ENCODE data around the gene RAB8B.

RAB8B gene

DNA sequence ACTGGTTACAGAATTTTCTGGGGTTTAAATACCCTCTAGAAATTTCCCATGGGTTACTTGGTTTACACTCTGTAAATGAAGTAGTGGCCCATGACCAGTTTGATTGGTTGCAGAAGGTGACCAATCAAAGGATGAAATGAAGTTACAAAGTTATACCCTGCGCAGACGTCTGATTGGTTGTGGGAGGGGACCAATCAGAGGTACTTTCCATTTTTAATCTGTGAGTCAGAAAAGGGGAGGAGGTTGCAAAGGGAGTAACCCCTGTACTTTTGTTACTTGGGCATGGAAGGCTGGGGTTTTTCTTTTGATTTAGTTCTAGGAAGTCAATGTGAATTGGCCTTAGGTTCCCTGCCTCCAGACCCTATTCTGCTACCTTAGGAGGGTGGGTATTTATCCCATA lies 69.3 kb downstream of the RAB8B start:
- Histone ChIP-seq H3K4me2 (ENCODE audit: insufficient read depth, low read length, poor library complexity, severe bottlenecking) (no peak overlapping the region), H2BK12ac (ENCODE audit: low read length) (no peak overlapping the region), H2AFZ (ENCODE audit: low read length) (no peak overlapping the region), H2BK15ac (ENCODE audit: low read length) (no peak overlapping the region), H2BK5ac (ENCODE audit: low read length) (no peak overlapping the region), H3K79me1 (ENCODE audit: low read depth, low read length) (no peaks in the 10 kb centered on the region), H3K27ac (replicated peaks; ENCODE audit: low read length) (no peak overlapping the region), H3K14ac (ENCODE audit: low read length) (no peak overlapping the region), H4K8ac (ENCODE audit: low read depth, low read length) (no peak overlapping the region), H3K27me3 (ENCODE audit: control insufficient read depth in 3 of 3, insufficient read depth in 3 of 3, low read depth in 1 of 3, low read length in 3 of 3) (no peaks in the 10 kb centered on the region), H2BK120ac (ENCODE audit: low read depth, low read length) (no peak overlapping the region), H3K23ac (ENCODE audit: low read depth, low read length, poor library complexity) (no peak overlapping the region), H3K36me3 (replicated peaks in 1 of 2; ENCODE audit: control insufficient read depth in 2 of 2, insufficient read depth in 2 of 2, low read length in 2 of 2) (peaks cover 8 to 63% of the 10 kb centered on the region in 2 donors), H3K18ac (ENCODE audit: low read length) (no peak overlapping the region), H3K9me3 (replicated peaks in 1 of 2; ENCODE audit: control insufficient read depth in 2 of 2, insufficient read depth in 1 of 2, low read depth in 1 of 2, low read length in 2 of 2) (peaks cover 4 to 18% of the 10 kb centered on the region in 2 donors), H3K4me1 (ENCODE audit: control insufficient read depth in 2 of 2, insufficient read depth in 1 of 2, low read depth in 1 of 2, low read length in 2 of 2) (peaks cover 7 to 21% of the 10 kb centered on the region in 2 donors), H4K91ac (ENCODE audit: low read depth, low read length, poor library complexity) (no peak overlapping the region), H2AK5ac (ENCODE audit: low read depth, low read length) (no peak overlapping the region), H3K9ac (ENCODE audit: low read depth, low read length, poor library complexity) (no peak overlapping the region), H3K4me3 (ENCODE audit: low read length in 2 of 2) (no peak overlapping the region), H3K4ac (ENCODE audit: low read length) (no peak overlapping the region)
- DNase-seq (ENCODE audit: low spot score): no peak
- no CpG with 5 or more reads among the region's 2 CpGs for WGBS, 2 donors (ENCODE audit: extremely low coverage in 2 of 2, insufficient read length in 2 of 2, insufficient replicate concordance in 1 of 2)

- Histone ChIP-seq H3K9me3 (replicated peaks in 1 of 2; ENCODE audit: control insufficient read depth in 2 of 2, insufficient read depth in 1 of 2, low read depth in 1 of 2, low read length in 2 of 2) (peaks cover 4 to 18% of the 10 kb centered on the region in 2 donors), H2BK120ac (ENCODE audit: low read depth, low read length) (no peak overlapping the region), H3K4ac (ENCODE audit: low read length) (no peak overlapping the region), H3K14ac (ENCODE audit: low read length) (no peak overlapping the region), H3K18ac (ENCODE audit: low read length) (no peak overlapping the region), H3K36me3 (replicated peaks in 1 of 2; ENCODE audit: control insufficient read depth in 2 of 2, insufficient read depth in 2 of 2, low read length in 2 of 2) (peaks cover 9 to 76% of the 10 kb centered on the region in 2 donors), H2BK5ac (ENCODE audit: low read length) (no peak overlapping the region), H3K27ac (replicated peaks; ENCODE audit: low read length) (no peak overlapping the region), H2AFZ (ENCODE audit: low read length) (no peak overlapping the region), H2BK12ac (ENCODE audit: low read length) (no peak overlapping the region), H2AK5ac (ENCODE audit: low read depth, low read length) (no peak overlapping the region), H4K91ac (ENCODE audit: low read depth, low read length, poor library complexity) (no peak overlapping the region), H3K23ac (ENCODE audit: low read depth, low read length, poor library complexity) (no peak overlapping the region), H3K79me1 (ENCODE audit: low read depth, low read length) (no peaks in the 10 kb centered on the region), H3K9ac (ENCODE audit: low read depth, low read length, poor library complexity) (no peak overlapping the region), H3K4me3 (ENCODE audit: low read length in 2 of 2) (no peak overlapping the region), H3K27me3 (ENCODE audit: control insufficient read depth in 3 of 3, insufficient read depth in 3 of 3, low read depth in 1 of 3, low read length in 3 of 3) (no peaks in the 10 kb centered on the region), H2BK15ac (ENCODE audit: low read length) (no peak overlapping the region), H3K4me1 (ENCODE audit: control insufficient read depth in 2 of 2, insufficient read depth in 1 of 2, low read depth in 1 of 2, low read length in 2 of 2) (peaks cover 3 to 12% of the 10 kb centered on the region in 2 donors), H3K4me2 (ENCODE audit: insufficient read depth, low read length, poor library complexity, severe bottlenecking) (no peak overlapping the region), H4K8ac (ENCODE audit: low read depth, low read length) (no peak overlapping the region)
- no CpG with 5 or more reads among the region's 5 CpGs for WGBS, 2 donors (ENCODE audit: extremely low coverage in 2 of 2, insufficient read length in 2 of 2, insufficient replicate concordance in 1 of 2)
- DNase-seq (ENCODE audit: low spot score): no peak
Measured at GRCh38 chr15:63260791-63261190, 71.4 kb downstream of the RAB8B start.

GRCh38 chr15:63261311-63261710 lies 71.9 kb downstream of the RAB8B start:
- H3K23ac ChIP-seq (ENCODE audit: low read depth, low read length, poor library complexity): no peak overlapping the region
- no peak overlapping the region for H2BK15ac ChIP-seq (ENCODE audit: low read length)
- H3K4ac ChIP-seq (ENCODE audit: low read length): no peak overlapping the region
- H3K27ac ChIP-seq (replicated peaks; ENCODE audit: low read length): no peak overlapping the region
- H3K4me3 ChIP-seq (ENCODE audit: low read length in 2 of 2): no peak overlapping the region
- no peak overlapping the region for H2BK12ac ChIP-seq (ENCODE audit: low read length)
- H3K18ac ChIP-seq (ENCODE audit: low read length): no peak overlapping the region
- H3K4me2 ChIP-seq (ENCODE audit: insufficient read depth, low read length, poor library complexity, severe bottlenecking): no peak overlapping the region
- peaks cover 4 to 18% of the 10 kb centered on the region in 2 donors for H3K9me3 ChIP-seq (replicated peaks in 1 of 2; ENCODE audit: control insufficient read depth in 2 of 2, insufficient read depth in 1 of 2, low read depth in 1 of 2, low read length in 2 of 2)
- H3K4me1 ChIP-seq (ENCODE audit: control insufficient read depth in 2 of 2, insufficient read depth in 1 of 2, low read depth in 1 of 2, low read length in 2 of 2): peaks cover 1 to 7% of the 10 kb centered on the region in 2 donors
- no peak overlapping the region for H2AFZ ChIP-seq (ENCODE audit: low read length)
- no peak overlapping the region for H4K8ac ChIP-seq (ENCODE audit: low read depth, low read length)
- H3K27me3 ChIP-seq (ENCODE audit: control insufficient read depth in 3 of 3, insufficient read depth in 3 of 3, low read depth in 1 of 3, low read length in 3 of 3): no peaks in the 10 kb centered on the region
- H3K36me3 ChIP-seq (replicated peaks in 1 of 2; ENCODE audit: control insufficient read depth in 2 of 2, insufficient read depth in 2 of 2, low read length in 2 of 2): peaks cover 9 to 81% of the 10 kb centered on the region in 2 donors
- no peak overlapping the region for H2BK5ac ChIP-seq (ENCODE audit: low read length)
- H3K14ac ChIP-seq (ENCODE audit: low read length): no peak overlapping the region
- no peak overlapping the region for H2AK5ac ChIP-seq (ENCODE audit: low read depth, low read length)
- H3K79me1 ChIP-seq (ENCODE audit: low read depth, low read length): no peaks in the 10 kb centered on the region
- H4K91ac ChIP-seq (ENCODE audit: low read depth, low read length, poor library complexity): no peak overlapping the region
- H3K9ac ChIP-seq (ENCODE audit: low read depth, low read length, poor library complexity): no peak overlapping the region
- no peak overlapping the region for H2BK120ac ChIP-seq (ENCODE audit: low read depth, low read length)
- no peak for DNase-seq (ENCODE audit: low spot score)

DNA sequence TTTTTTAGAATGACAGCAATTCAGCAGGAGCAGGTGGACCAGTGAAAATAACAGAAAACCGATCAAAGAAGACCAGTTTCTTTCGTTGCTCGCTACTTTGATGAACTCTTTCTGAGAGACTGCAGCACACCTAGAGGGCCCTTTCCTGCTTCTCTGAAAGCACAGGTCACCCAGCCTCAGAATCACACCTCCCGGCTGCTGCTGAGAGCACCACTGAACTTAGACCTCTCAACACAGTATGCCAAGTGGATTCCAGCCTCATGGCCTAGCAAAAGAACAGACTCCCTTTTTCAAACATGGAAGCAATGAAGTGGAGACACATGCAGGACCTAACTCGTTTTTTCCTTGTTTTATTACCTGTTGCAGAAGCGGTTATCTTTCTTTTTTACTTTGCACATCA lies 74.1 kb downstream of the RAB8B start:
- WGBS, 2 donors (ENCODE audit: extremely low coverage in 2 of 2, insufficient read length in 2 of 2, insufficient replicate concordance in 1 of 2): no CpG with 5 or more reads among the region's 6 CpGs

More for the DNA sequence above, 74.1 kb downstream of the RAB8B start:
- Histone ChIP-seq H3K79me1 (ENCODE audit: low read depth, low read length) (no peaks in the 10 kb centered on the region), H2BK120ac (ENCODE audit: low read depth, low read length) (no peak overlapping the region), H4K91ac (ENCODE audit: low read depth, low read length, poor library complexity) (no peak overlapping the region), H3K9me3 (replicated peaks in 1 of 2; ENCODE audit: control insufficient read depth in 2 of 2, insufficient read depth in 1 of 2, low read depth in 1 of 2, low read length in 2 of 2) (peaks cover 1 to 13% of the 10 kb centered on the region in 2 donors), H2AK5ac (ENCODE audit: low read depth, low read length) (no peak overlapping the region), H3K27me3 (ENCODE audit: control insufficient read depth in 3 of 3, insufficient read depth in 3 of 3, low read depth in 1 of 3, low read length in 3 of 3) (no peaks in the 10 kb centered on the region), H2AFZ (ENCODE audit: low read length) (no peak overlapping the region), H3K9ac (ENCODE audit: low read depth, low read length, poor library complexity) (no peak overlapping the region), H2BK5ac (ENCODE audit: low read length) (no peak overlapping the region), H3K4me1 (ENCODE audit: control insufficient read depth in 2 of 2, insufficient read depth in 1 of 2, low read depth in 1 of 2, low read length in 2 of 2) (no peaks in the 10 kb centered on the region), H2BK12ac (ENCODE audit: low read length) (no peak overlapping the region), H3K4me3 (ENCODE audit: low read length in 2 of 2) (no peak overlapping the region), H3K18ac (ENCODE audit: low read length) (no peak overlapping the region), H3K4ac (ENCODE audit: low read length) (no peak overlapping the region), H3K4me2 (ENCODE audit: insufficient read depth, low read length, poor library complexity, severe bottlenecking) (no peak overlapping the region), H3K27ac (replicated peaks; ENCODE audit: low read length) (peak overlapping the region; percentile 0), H4K8ac (ENCODE audit: low read depth, low read length) (no peak overlapping the region), H3K14ac (ENCODE audit: low read length) (no peak overlapping the region), H3K23ac (ENCODE audit: low read depth, low read length, poor library complexity) (no peak overlapping the region), H2BK15ac (ENCODE audit: low read length) (no peak overlapping the region), H3K36me3 (replicated peaks in 1 of 2; ENCODE audit: control insufficient read depth in 2 of 2, insufficient read depth in 2 of 2, low read length in 2 of 2) (peaks cover 11 to 95% of the 10 kb centered on the region in 2 donors)
- DNase-seq (ENCODE audit: low spot score): no peak

All from neuronal stem cell (in vitro differentiated cells).